GM23338 (cell line): Measurements from ENCODE around the gene COX4I1.

Experiments
- CREB1 ChIP-seq: fragments of 250-450 bp; sonication (Bioruptor Pico); IDR thresholded peaks from 2 replicates; pipeline ENCODE4 v1.5.0; 2020; ENCODE audit warnings: low read depth, mild to moderate bottlenecking, moderate library complexity
- ETS1 ChIP-seq: IDR thresholded peaks from 2 replicates; pipeline ENCODE4 v1.6.1; 2016; ENCODE audit warnings: antibody characterized with exemption
- EZH2 ChIP-seq: fragments of 200-600 bp; sonication (generic); IDR thresholded peaks from one replicate; pipeline ENCODE4 v1.8.0; 2017; ENCODE audit warnings: antibody characterized with exemption, mild to moderate bottlenecking, low read depth; ENCODE audit not compliant: unreplicated experiment
- EZH2phosphoT487 ChIP-seq: fragments of 200-600 bp; sonication (generic); IDR thresholded peaks from one replicate; pipeline ENCODE4 v1.8.1; 2018; ENCODE audit warnings: antibody characterized with exemption; ENCODE audit not compliant: unreplicated experiment
- JUNB ChIP-seq: IDR thresholded peaks from one replicate; pipeline ENCODE4 v1.6.1; 2016; ENCODE audit warnings: antibody characterized with exemption; ENCODE audit not compliant: unreplicated experiment
- POLR2AphosphoS5 ChIP-seq: IDR thresholded peaks from 2 replicates; pipeline ENCODE4 v1.6.1; 2016; ENCODE audit warnings: antibody characterized with exemption, low read depth
- STAT1 ChIP-seq: IDR thresholded peaks from one replicate; pipeline ENCODE4 v1.6.1; 2016; ENCODE audit warnings: antibody characterized with exemption; ENCODE audit not compliant: unreplicated experiment
- ZNF114 ChIP-seq: fragments of 250-450 bp; sonication (Bioruptor Pico); IDR thresholded peaks from 2 replicates; pipeline ENCODE4 v1.5.0; 2020; ENCODE audit warnings: mild to moderate bottlenecking, moderate library complexity
- TF ChIP-seq, protein P1 (sequence below): IDR thresholded peaks from one replicate; pipeline ENCODE4 v1.6.1; 2018; ENCODE audit warnings: antibody characterized with exemption; ENCODE audit not compliant: unreplicated experiment
- TF ChIP-seq, protein P2 (sequence below), 2 experiments: fragments of 200-600 bp in 1 of 2; sonication (generic) in 1 of 2; conservative IDR thresholded peaks; 2 replicates each; pipeline versions ENCODE4 v1.5.1 to v1.6.1; 2016 to 2017; ENCODE audit warnings: antibody characterized with exemption in 2 of 2, low read depth in 2 of 2, mild to moderate bottlenecking in 2 of 2, moderate library complexity in 1 of 2

DNA sequence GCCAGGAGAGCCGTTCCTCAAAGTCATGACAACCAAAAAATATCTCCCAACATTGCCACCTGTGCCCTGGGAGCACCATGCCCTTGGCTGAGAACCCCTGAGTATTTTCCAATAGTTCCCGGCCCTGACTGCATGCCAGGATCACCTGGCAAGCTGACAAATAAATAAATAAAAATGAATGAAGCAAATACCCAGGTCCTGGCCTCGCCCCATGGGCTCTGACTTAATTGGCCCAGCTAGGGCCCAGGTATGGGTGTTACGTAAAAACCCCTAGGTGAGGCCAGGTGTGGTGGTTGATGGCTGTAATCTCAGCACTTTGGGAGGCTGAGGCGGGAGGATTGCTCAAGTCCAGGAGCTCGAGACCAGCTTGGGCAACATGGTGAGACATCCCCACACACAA lies 45.9 kb upstream of the COX4I1 start:
- TF ChIP-seq, protein P1, sequence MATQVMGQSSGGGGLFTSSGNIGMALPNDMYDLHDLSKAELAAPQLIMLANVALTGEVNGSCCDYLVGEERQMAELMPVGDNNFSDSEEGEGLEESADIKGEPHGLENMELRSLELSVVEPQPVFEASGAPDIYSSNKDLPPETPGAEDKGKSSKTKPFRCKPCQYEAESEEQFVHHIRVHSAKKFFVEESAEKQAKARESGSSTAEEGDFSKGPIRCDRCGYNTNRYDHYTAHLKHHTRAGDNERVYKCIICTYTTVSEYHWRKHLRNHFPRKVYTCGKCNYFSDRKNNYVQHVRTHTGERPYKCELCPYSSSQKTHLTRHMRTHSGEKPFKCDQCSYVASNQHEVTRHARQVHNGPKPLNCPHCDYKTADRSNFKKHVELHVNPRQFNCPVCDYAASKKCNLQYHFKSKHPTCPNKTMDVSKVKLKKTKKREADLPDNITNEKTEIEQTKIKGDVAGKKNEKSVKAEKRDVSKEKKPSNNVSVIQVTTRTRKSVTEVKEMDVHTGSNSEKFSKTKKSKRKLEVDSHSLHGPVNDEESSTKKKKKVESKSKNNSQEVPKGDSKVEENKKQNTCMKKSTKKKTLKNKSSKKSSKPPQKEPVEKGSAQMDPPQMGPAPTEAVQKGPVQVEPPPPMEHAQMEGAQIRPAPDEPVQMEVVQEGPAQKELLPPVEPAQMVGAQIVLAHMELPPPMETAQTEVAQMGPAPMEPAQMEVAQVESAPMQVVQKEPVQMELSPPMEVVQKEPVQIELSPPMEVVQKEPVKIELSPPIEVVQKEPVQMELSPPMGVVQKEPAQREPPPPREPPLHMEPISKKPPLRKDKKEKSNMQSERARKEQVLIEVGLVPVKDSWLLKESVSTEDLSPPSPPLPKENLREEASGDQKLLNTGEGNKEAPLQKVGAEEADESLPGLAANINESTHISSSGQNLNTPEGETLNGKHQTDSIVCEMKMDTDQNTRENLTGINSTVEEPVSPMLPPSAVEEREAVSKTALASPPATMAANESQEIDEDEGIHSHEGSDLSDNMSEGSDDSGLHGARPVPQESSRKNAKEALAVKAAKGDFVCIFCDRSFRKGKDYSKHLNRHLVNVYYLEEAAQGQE: no peak
- TF ChIP-seq, protein P2, sequence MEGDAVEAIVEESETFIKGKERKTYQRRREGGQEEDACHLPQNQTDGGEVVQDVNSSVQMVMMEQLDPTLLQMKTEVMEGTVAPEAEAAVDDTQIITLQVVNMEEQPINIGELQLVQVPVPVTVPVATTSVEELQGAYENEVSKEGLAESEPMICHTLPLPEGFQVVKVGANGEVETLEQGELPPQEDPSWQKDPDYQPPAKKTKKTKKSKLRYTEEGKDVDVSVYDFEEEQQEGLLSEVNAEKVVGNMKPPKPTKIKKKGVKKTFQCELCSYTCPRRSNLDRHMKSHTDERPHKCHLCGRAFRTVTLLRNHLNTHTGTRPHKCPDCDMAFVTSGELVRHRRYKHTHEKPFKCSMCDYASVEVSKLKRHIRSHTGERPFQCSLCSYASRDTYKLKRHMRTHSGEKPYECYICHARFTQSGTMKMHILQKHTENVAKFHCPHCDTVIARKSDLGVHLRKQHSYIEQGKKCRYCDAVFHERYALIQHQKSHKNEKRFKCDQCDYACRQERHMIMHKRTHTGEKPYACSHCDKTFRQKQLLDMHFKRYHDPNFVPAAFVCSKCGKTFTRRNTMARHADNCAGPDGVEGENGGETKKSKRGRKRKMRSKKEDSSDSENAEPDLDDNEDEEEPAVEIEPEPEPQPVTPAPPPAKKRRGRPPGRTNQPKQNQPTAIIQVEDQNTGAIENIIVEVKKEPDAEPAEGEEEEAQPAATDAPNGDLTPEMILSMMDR (conservative IDR thresholded peaks at IDR 0.05; ENCODE audit: low read depth in 2 of 2): no peak
- no peak for TF ChIP-seq EZH2
- no peak for TF ChIP-seq POLR2AphosphoS5
- TF ChIP-seq EZH2phosphoT487: no peak
- no peak for TF ChIP-seq ZNF114 (CRISPR knock-in tag)
- TF ChIP-seq JUNB: no peak
- TF ChIP-seq CREB1: no peak
- no peak for TF ChIP-seq STAT1
- no peak for TF ChIP-seq ETS1
